Tibial artery (tissue), 4 donors: ENCODE measurements around the gene RHBDD2.
"Not testable (repeated sequence)": the region's sequence is repeated elsewhere in the genome, so short reads cannot be mapped to it uniquely, and the experiment has no call there.

Experiments
- DNase-seq, 2 donors: peaks; one replicate each; pipeline ENCODE4 v3.0.0-alpha.2; 2019
- H3K27ac ChIP-seq, 2 donors: fragments of 200-600 bp; sonication (generic) in 1 of 2; 1 replicate in 1 of 2; 2 replicates in 1 of 2; pipeline ENCODE4 v1.5.1; 2018 to 2019; ENCODE audit warnings: mild to moderate bottlenecking in 1 of 2
- H3K27me3 ChIP-seq, 2 donors: fragments of 200-600 bp; sonication (generic) in 1 of 2; one replicate each; pipeline versions ENCODE4 v1.5.1 to v1.6.0; 2016 to 2019
- H3K36me3 ChIP-seq, 3 donors: fragments of 200-600 bp; sonication (generic) in 2 of 3; one replicate each; pipeline ENCODE4 v1.5.1; 2016 to 2019; ENCODE audit warnings: mild to moderate bottlenecking in 2 of 3
- H3K4me1 ChIP-seq, 4 donors: fragments of 200-600 bp; sonication (generic) in 2 of 4; 1 replicate in 3 of 4; 2 replicates in 1 of 4; pipeline ENCODE4 v1.5.1; 2016 to 2019
- H3K4me3 ChIP-seq, 2 donors: fragments of 200-600 bp; sonication (generic) in 1 of 2; 1 replicate in 1 of 2; 2 replicates in 1 of 2; pipeline ENCODE4 v1.5.1; 2018 to 2019; ENCODE audit warnings: mild to moderate bottlenecking in 2 of 2
- H3K9me3 ChIP-seq, 3 donors: fragments of 200-600 bp; sonication (generic) in 1 of 3; one replicate each; pipeline ENCODE4 v1.5.1; 2016 to 2019
- intact Hi-C: fragments of 100-400 bp; cut with DNase I; formaldehyde crosslinking; loops from one replicate; pipeline ENCODE4 v1.15.0; 2023; ENCODE audit warnings: low total_unique reads
- TF ChIP-seq, protein P1 (sequence below), 2 experiments: fragments of 200-600 bp in 1 of 2; fragments of 450-650 bp in 1 of 2; IDR thresholded peaks; one replicate each; pipeline ENCODE4 v1.5.1; 2017 to 2019; ENCODE audit warnings: antibody characterized with exemption in 2 of 2, mild to moderate bottlenecking in 1 of 2, moderate library complexity in 1 of 2

RHBDD2 gene

GRCh38 chr7:75849573-75849972, 29.3 kb upstream of the RHBDD2 start:
- H3K27me3 ChIP-seq = no peaks in the 10 kb centered on the region
- H3K4me1 ChIP-seq = no peaks in the 10 kb centered on the region
- no peaks in the 10 kb centered on the region for H3K36me3 ChIP-seq
- DNase-seq = no peak
- no peaks in the 10 kb centered on the region for H3K9me3 ChIP-seq
- no peak overlapping the region for H3K4me3 ChIP-seq
- TF ChIP-seq, protein P1, sequence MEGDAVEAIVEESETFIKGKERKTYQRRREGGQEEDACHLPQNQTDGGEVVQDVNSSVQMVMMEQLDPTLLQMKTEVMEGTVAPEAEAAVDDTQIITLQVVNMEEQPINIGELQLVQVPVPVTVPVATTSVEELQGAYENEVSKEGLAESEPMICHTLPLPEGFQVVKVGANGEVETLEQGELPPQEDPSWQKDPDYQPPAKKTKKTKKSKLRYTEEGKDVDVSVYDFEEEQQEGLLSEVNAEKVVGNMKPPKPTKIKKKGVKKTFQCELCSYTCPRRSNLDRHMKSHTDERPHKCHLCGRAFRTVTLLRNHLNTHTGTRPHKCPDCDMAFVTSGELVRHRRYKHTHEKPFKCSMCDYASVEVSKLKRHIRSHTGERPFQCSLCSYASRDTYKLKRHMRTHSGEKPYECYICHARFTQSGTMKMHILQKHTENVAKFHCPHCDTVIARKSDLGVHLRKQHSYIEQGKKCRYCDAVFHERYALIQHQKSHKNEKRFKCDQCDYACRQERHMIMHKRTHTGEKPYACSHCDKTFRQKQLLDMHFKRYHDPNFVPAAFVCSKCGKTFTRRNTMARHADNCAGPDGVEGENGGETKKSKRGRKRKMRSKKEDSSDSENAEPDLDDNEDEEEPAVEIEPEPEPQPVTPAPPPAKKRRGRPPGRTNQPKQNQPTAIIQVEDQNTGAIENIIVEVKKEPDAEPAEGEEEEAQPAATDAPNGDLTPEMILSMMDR (IDR thresholded peaks at IDR 0.05) = no peak
- H3K27ac ChIP-seq = no peak overlapping the region
- intact Hi-C loops = no loop called here

- H3K9me3 ChIP-seq = no peaks in the 10 kb centered on the region
- no peak overlapping the region for H3K27ac ChIP-seq
- intact Hi-C loops = no loop called here
- no peak overlapping the region for H3K4me3 ChIP-seq
- H3K36me3 ChIP-seq = no peaks in the 10 kb centered on the region
- no peaks in the 10 kb centered on the region for H3K4me1 ChIP-seq
- TF ChIP-seq, protein P1 (IDR thresholded peaks at IDR 0.05) = no peak
- H3K27me3 ChIP-seq = no peaks in the 10 kb centered on the region
- no peak for DNase-seq
These were observed 28.6 kb upstream of the RHBDD2 start for GRCh38 chr7:75850235-75850634.

GRCh38 chr7:75854233-75854632, 24.6 kb upstream of the RHBDD2 start:
- no peak overlapping the region for H3K27ac ChIP-seq

GRCh38 chr7:75854813-75855345, 24.0 kb upstream of the RHBDD2 start:
- H3K4me1 ChIP-seq, intact Hi-C loops, H3K9me3 ChIP-seq, H3K27me3 ChIP-seq, H3K4me3 ChIP-seq, H3K36me3 ChIP-seq, H3K27ac ChIP-seq, DNase-seq: not testable (repeated sequence)

More at GRCh38 chr7:75854233-75854632, 24.6 kb upstream of the RHBDD2 start:
- Histone ChIP-seq H3K4me3 (no peak overlapping the region), H3K36me3 (no peaks in the 10 kb centered on the region), H3K4me1 (no peaks in the 10 kb centered on the region), H3K27me3 (no peaks in the 10 kb centered on the region), H3K9me3 (no peaks in the 10 kb centered on the region)
- TF ChIP-seq, protein P1 (IDR thresholded peaks at IDR 0.05) = no peak
- intact Hi-C loops = no loop called here
- no peak for DNase-seq

- H3K27ac ChIP-seq = no peak overlapping the region
These were observed 22.3 kb upstream of the RHBDD2 start for GRCh38 chr7:75856536-75856935.

GRCh38 chr7:75858410-75858809, 20.4 kb upstream of the RHBDD2 start:
- TF ChIP-seq, protein P1 (IDR thresholded peaks at IDR 0.05) = no peak
- Histone ChIP-seq H3K36me3 (no peaks in the 10 kb centered on the region), H3K4me3 (no peak overlapping the region), H3K27ac (no peak overlapping the region), H3K4me1 (no peaks in the 10 kb centered on the region), H3K9me3 (no peaks in the 10 kb centered on the region), H3K27me3 (no peaks in the 10 kb centered on the region)
- intact Hi-C loops = no loop called here
- no peak for DNase-seq

More at GRCh38 chr7:75856536-75856935, 22.3 kb upstream of the RHBDD2 start:
- TF ChIP-seq, protein P1 (IDR thresholded peaks at IDR 0.05) = no peak
- Histone ChIP-seq H3K9me3 (no peaks in the 10 kb centered on the region), H3K27me3 (no peaks in the 10 kb centered on the region), H3K4me1 (no peaks in the 10 kb centered on the region), H3K4me3 (no peak overlapping the region), H3K36me3 (no peaks in the 10 kb centered on the region)
- intact Hi-C loops = no loop called here
- DNase-seq = no peak
